SJCRH30 (cell line): Measurements from ENCODE around the gene PTPRE. TPM values are rescaled to one million over a fixed set of nuclear protein-coding genes. Genes with fewer than 3 reads are reported as not detected.

Source experiments
- DNase-seq, 2 experiments: peaks; one replicate each; pipeline ENCODE4 v3.0.0-alpha.2; 2015 to 2020
- H3K27ac ChIP-seq: fragments of 250-450 bp; sonication (Bioruptor Pico); 2 replicates; pipeline ENCODE4 v1.5.1; 2020; ENCODE audit warnings: mild to moderate bottlenecking, moderate library complexity
- H3K27me3 ChIP-seq: fragments of 250-450 bp; sonication (Bioruptor Pico); 2 replicates; pipeline ENCODE4 v1.5.1; 2020; ENCODE audit warnings: mild to moderate bottlenecking, moderate library complexity
- H3K36me3 ChIP-seq: fragments of 250-450 bp; sonication (Bioruptor Pico); 2 replicates; pipeline ENCODE4 v1.5.1; 2020; ENCODE audit warnings: mild to moderate bottlenecking, moderate library complexity
- H3K4me1 ChIP-seq: fragments of 250-450 bp; sonication (Bioruptor Pico); 2 replicates; pipeline ENCODE4 v1.5.1; 2020; ENCODE audit warnings: mild to moderate bottlenecking, moderate library complexity
- H3K4me3 ChIP-seq: fragments of 250-450 bp; sonication (Bioruptor Pico); 2 replicates; pipeline ENCODE4 v1.5.1; 2020; ENCODE audit warnings: mild to moderate bottlenecking, moderate library complexity
- H3K9me3 ChIP-seq: fragments of 250-450 bp; sonication (Bioruptor Pico); replicated peaks from 2 replicates; pipeline ENCODE4 v1.5.1; 2020; ENCODE audit warnings: mild to moderate bottlenecking, moderate library complexity
- total RNA-seq: library from RNA; depleted of rRNA; stranded (reverse); fragments of >200 nt; shearing (Covaris generic); gene quantifications from 2 replicates; pipeline ENCODE4 v1.2.3, GENCODE V29; 2014

PTPRE gene
- total RNA-seq, 1 experiment from 2014 or later: 5.2 TPM

DNA sequence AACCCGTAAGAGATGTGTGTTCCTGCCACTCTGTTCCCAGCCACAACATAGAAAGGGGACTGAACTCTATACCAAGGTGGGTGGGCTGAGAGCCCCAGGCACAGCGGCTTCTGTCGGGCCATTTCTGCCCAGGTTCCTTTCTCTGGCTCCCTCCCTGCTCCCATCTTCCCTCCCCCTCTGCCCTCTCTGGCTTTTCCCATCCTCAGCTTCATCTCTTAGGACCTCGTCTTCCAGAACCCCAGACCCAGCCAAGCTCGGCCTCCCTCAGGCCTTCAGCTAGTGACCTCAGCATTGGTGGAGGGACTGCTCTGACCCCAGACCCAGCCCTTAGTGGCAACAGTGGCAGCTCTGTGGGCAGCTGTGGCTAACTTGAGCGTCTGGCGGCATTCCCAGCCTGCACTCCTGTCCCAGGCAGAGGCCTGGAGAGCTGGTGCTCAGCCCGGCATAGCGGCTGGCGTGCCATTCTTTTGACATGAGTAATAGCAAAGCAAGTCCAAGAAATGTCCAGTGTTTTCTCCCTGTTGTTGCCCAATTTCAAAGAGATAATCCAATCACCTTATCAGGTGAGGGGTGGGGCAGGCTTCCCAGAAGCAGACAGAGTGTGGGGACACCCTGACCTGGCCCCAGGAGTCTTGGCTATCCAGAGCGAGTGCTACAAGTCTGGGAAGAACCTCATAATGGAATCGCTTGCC lies 15.9 kb downstream of the PTPRE start:
- Histone ChIP-seq H3K36me3 (no peaks in the 10 kb centered on the region), H3K9me3 (no peaks in the 10 kb centered on the region), H3K4me3 (no peak overlapping the region), H3K27ac (peak overlapping the region; percentile 28; the same call in 1 of the 2 replicates), H3K4me1 (no peaks in the 10 kb centered on the region), H3K27me3 (no peaks in the 10 kb centered on the region)
- peak; percentile 45 to 47 for DNase-seq

DNA sequence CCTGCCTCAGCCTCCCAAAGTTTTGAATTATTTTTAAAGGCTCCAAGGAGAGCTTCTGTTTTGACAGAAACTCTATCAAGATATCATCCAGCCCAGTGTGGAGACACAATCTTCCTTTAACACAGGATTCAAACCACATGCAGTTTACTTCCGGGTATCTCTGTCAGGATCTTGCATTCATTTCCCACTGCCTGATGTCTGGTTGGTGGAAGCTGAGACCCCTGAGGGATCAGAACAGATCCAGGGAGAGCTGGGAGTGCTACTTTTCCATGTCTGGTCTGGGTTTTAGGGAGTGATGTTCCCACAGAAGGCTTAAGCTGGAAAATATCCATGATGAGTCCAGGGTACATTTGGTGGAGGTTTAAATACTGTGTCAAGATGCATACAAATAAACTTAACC lies 16.7 kb downstream of the PTPRE start:
- Histone ChIP-seq H3K4me3 (no peak overlapping the region), H3K27ac (no peak overlapping the region), H3K4me1 (no peaks in the 10 kb centered on the region), H3K36me3 (no peaks in the 10 kb centered on the region), H3K27me3 (no peaks in the 10 kb centered on the region; the same call in 1 of the 2 replicates), H3K9me3 (no peaks in the 10 kb centered on the region)
- DNase-seq: no peak

DNA sequence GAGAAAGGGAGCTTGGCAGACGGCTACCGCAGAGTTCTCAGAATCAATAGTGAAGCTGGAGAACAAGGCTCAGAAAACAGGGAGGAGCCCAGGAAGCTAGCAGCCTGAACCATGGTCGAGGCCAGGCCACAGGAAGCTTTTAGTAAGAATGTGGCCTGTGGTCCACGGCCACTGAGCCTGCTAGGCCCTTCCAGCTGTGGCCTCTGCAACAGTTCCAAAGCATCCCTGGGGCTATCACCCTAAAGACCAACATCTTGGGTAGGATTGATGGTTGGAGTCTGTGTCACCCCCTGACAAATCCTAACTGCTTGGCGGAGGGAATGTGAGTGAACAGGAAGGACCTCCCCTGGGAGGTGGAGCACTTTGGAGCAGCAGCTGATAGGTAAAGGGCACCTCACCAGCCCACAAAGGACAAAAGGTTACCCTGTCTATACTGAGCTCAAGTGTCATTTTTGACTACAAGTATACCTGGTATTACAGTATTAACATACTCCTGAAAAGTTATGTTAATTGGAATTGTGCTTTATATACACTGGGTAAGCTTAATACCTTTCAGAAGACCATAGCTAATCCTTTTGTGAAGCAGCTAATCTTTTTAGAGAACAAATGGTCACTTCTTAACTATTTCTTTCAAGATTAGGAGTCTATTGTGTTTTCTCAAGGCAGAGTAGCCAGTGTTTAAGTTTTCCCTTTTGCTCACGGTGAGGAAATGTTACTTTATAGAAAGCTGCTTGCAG lies 18.7 kb downstream of the PTPRE start:
- H3K9me3 ChIP-seq: no peaks in the 10 kb centered on the region
- no peak overlapping the region for H3K27ac ChIP-seq
- peaks cover 3% of the 10 kb centered on the region; the same call in 1 of the 2 replicates for H3K27me3 ChIP-seq
- no peak overlapping the region for H3K4me3 ChIP-seq
- H3K36me3 ChIP-seq: no peaks in the 10 kb centered on the region
- H3K4me1 ChIP-seq: no peaks in the 10 kb centered on the region
- DNase-seq: no peak

DNA sequence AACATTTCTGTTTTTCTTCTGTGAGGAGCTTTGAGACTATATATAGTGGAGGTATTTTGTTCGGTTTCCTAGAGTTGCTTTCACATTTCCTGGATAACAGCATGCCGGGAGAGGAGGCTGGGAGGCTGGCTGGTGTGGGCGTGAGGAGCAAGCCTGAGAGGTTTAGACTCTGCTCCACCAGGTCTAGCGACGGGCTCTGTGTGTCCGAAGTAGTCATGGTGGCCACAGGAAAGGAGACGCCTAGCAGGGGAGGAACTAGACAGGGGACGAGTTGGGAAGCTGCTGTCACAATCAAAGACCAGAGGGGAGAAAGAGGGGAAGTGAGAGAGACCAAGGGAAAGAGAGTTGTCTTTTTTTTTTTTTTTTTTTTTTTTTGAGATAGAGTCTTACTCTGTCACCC lies 19.6 kb downstream of the PTPRE start:
- Histone ChIP-seq H3K36me3 (no peaks in the 10 kb centered on the region), H3K27ac (no peak overlapping the region), H3K4me3 (no peak overlapping the region), H3K4me1 (no peaks in the 10 kb centered on the region), H3K9me3 (no peaks in the 10 kb centered on the region), H3K27me3 (peaks cover 3% of the 10 kb centered on the region; the same call in 1 of the 2 replicates)
- no peak for DNase-seq

DNA sequence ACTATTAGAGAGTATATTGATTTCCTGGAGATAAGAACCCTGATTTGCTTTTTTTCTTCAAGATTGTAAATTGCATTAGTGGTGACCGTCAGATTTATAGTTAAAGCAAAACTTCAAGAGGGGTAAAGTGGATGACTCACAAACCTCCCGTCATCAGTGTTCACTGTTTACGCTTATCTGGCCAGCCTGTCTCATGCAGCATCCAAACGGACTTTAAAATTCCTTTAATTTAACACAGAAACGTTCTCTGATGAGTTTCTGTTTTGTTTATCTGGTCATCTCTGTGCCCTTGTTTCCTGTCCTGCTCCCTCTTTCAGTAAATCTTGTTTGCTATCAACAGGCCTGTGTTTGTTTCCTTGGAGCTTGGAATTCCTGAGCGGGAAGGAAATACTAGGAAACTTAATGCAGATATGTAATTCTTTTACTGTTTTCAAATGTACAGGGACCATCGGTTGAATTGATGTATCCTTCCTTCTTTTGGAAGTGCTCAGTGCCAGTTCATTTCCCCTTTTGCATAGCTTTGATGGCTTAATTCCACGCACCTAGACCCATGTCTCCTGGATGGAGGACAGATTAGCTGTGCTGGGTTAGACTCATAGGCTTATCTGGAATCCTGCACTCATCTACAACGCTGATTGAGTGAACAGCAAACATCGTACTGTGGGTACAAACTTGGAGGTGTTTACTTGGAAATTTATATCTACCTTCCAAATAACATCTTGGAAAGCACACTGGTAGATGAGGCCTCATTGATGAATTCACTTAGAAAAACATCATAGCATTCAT lies 21.3 kb downstream of the PTPRE start:
- no peak overlapping the region for H3K27ac ChIP-seq
- peaks cover 3% of the 10 kb centered on the region; the same call in 1 of the 2 replicates for H3K27me3 ChIP-seq
- no peak overlapping the region for H3K4me3 ChIP-seq
- H3K4me1 ChIP-seq: no peaks in the 10 kb centered on the region
- no peaks in the 10 kb centered on the region for H3K36me3 ChIP-seq
- no peak for DNase-seq
- no peaks in the 10 kb centered on the region for H3K9me3 ChIP-seq

DNA sequence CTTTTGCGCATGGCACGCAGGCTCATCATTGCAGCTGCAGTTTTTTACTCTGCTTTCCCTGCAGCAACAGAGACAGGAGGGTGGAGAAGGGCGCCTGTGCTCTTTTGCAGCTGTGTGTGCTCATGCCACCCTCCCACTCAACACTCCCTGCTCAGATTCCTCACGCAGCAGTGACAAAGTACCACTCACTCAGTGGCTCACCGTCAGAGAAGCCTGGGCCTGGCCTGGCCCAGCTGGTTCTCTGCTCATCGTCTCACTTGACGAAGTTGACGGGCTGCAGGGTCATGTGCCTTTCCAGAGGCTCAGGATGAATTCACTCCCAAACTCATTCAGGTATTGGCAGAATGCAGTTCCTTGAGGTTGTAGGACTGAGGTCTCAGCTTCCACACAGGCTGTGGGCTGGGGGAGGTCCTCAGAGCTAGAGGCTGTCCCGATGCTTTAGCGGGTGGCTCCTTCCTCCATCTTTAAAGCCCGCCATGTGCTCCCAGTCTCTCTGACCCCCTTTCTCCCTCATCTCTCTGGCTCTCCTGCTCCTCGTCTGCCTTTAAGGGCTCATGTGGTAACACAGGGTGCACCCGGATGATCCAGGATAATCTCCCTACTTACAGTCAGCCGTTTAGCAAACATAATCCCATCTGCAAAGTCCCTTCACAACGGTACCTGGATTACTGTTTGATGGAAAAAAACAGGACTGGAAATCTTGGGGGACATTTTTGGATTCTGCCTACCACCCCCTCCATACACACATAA lies 25.8 kb downstream of the PTPRE start:
- H3K36me3 ChIP-seq: no peaks in the 10 kb centered on the region
- H3K4me3 ChIP-seq: no peak overlapping the region
- DNase-seq: no peak
- H3K27ac ChIP-seq: no peak overlapping the region
- peaks cover 5% of the 10 kb centered on the region for H3K4me1 ChIP-seq
- H3K9me3 ChIP-seq: no peaks in the 10 kb centered on the region
- peaks cover 3% of the 10 kb centered on the region; the same call in 1 of the 2 replicates for H3K27me3 ChIP-seq

DNA sequence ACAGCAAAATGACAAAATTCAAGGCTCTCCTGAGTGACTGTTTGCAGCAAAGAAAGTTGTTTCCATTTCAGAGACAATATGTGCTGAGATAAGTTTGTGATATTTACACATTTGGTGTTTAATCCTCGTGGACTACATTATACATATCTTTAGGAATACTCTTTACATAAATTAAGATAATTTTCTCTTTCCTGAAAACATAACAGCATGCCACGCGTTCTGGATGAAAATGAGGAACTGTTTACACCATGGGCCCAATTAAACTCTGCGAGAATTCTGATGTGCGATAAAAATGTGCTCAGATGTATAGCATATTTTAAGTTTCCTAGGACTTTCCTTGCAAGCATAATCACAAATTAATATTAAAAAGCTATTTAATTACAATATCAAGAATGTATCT lies 26.4 kb downstream of the PTPRE start:
- peaks cover 5% of the 10 kb centered on the region for H3K4me1 ChIP-seq
- H3K27ac ChIP-seq: no peak overlapping the region
- H3K9me3 ChIP-seq: no peaks in the 10 kb centered on the region
- H3K36me3 ChIP-seq: no peaks in the 10 kb centered on the region
- no peak for DNase-seq
- H3K4me3 ChIP-seq: no peak overlapping the region
- peaks cover 3% of the 10 kb centered on the region; the same call in 1 of the 2 replicates for H3K27me3 ChIP-seq

DNA sequence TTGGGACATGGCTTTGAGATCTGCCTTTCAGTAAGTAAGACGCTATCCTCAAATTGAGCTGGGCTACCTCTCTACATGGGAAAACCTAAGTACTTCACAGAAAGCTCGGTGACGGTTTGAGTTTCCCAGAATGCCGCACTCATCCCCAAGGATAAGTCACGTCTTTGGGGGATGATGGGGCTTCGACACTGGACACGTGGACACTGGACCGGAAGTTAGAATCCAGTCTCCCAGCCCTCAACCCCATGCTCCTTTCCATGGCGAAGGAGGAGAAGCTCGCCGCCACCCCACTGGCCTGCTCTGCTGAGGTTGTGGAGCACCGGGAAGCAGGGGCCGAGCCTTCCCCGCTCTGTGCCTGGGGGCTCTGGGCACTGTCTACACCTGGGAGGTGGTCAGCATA lies 27.5 kb downstream of the PTPRE start:
- H3K4me1 ChIP-seq: peaks cover 5% of the 10 kb centered on the region
- H3K4me3 ChIP-seq: peak overlapping the region; percentile 7; the same call in 1 of the 2 replicates
- H3K27me3 ChIP-seq: no peaks in the 10 kb centered on the region
- no peak for DNase-seq
- H3K9me3 ChIP-seq: no peaks in the 10 kb centered on the region
- H3K27ac ChIP-seq: peak overlapping the region; percentile 21
- H3K36me3 ChIP-seq: no peaks in the 10 kb centered on the region

DNA sequence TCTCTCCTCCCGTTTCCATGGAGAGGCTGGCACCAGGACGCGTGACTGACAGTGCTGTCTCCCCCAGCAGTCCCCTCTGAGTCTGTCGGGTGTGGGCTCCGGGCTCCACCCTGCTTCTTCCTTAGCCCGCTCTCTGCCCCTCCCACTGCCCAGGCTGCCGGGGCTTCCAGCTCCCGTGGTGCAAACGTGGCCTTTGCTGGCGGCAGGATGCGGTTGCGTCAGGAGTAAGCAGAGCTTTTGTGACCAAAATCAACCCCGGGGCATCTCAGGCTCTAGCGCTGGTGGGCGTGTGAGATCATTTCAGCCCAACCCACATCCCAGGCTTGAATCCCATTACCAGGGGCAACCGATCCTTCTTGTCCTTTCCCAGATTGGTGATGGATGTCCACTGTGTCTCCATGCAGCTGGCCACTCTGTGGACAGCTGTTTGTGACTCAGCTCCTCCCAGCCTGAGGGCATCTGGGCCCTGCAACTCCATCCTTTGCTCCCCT lies 28.2 kb downstream of the PTPRE start:
- Histone ChIP-seq H3K27me3 (no peaks in the 10 kb centered on the region), H3K27ac (peak overlapping the region; percentile 26), H3K4me3 (peak overlapping the region; percentile 7), H3K9me3 (no peaks in the 10 kb centered on the region), H3K4me1 (peaks cover 5% of the 10 kb centered on the region), H3K36me3 (no peaks in the 10 kb centered on the region)
- DNase-seq: peak; percentile 87 to 92

DNA sequence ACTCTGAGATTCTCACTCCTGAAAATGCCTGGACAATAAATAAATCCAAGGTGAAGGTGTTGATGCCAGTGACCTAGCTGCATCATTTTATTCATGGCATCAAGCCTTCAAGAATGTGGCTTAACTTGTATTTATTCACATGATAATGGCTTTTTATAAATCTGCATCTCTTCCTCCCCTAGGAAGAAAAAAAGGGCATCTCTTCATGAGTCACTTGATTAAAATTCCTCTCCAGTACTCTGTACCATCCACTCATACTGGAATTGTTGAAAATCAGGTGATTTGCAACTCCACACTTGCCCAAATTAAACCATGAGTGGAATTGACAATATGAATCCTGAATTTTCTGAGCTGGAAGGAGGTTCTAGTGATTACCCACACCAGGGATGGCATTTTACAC lies 30.2 kb downstream of the PTPRE start:
- DNase-seq: no peak
- H3K36me3 ChIP-seq: no peaks in the 10 kb centered on the region
- H3K4me1 ChIP-seq: peaks cover 5% of the 10 kb centered on the region
- H3K27ac ChIP-seq: no peak overlapping the region
- no peaks in the 10 kb centered on the region for H3K9me3 ChIP-seq
- no peak overlapping the region for H3K4me3 ChIP-seq
- H3K27me3 ChIP-seq: no peaks in the 10 kb centered on the region

DNA sequence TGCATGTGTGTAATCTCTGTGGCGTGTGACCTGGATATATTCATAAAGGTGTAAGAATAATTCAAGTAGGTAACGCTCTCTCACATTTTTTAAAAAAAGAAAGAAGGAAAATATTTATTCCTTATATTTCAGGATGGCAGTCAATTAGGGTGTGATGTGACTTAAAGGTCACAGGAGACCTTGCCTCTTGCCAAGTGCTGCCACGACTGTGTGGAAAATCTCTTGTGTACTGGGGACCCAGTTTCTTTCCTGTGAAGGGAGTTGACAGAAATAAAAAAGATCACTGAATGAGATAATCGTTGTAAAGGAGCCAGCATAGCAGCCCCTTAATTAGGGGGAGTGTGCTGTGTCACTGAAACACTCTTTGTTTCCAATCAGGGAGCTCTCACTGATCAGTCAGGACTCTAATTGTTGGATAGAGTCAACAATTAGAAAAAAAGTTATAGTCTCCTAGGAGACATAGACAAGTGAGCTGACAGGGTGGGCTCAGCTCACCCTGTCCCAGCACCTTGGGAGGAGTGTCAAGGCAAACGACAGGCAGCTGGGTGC lies 31.1 kb downstream of the PTPRE start:
- no peak for DNase-seq
- Histone ChIP-seq H3K4me1 (peaks cover 5% of the 10 kb centered on the region), H3K27ac (no peak overlapping the region), H3K36me3 (no peaks in the 10 kb centered on the region), H3K9me3 (no peaks in the 10 kb centered on the region), H3K4me3 (no peak overlapping the region), H3K27me3 (no peaks in the 10 kb centered on the region)

DNA sequence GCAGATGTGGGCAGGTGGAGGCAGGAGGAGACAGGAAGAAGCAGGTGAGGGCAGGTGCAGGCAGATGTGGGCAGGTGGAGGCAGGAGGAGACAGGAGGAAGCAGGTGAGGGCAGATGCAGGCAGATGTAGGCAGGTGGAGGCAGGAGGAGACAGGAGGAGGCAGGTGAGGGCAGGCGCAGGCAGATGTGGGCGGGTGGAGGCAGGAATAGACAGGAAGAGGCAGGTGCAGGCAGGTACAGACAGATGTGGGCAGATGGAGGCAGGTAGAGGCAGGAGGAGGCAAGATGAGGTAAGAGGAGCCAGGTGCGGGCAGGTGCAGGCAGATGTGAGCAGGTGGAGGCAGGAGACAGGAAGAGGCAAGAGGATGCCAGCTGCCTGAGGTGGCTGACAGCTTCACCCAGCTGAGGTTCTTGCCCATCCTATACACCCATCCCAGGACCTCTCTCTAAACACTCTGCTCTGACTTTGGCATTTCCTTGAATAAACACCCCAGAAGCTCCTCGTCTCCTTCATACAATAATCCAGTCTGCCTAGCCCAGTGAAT lies 33.0 kb downstream of the PTPRE start:
- H3K4me1 ChIP-seq: peaks cover 5% of the 10 kb centered on the region
- H3K9me3 ChIP-seq: no peaks in the 10 kb centered on the region
- no peaks in the 10 kb centered on the region for H3K36me3 ChIP-seq
- H3K4me3 ChIP-seq: no peak overlapping the region
- no peak for DNase-seq
- H3K27me3 ChIP-seq: no peaks in the 10 kb centered on the region
- no peak overlapping the region for H3K27ac ChIP-seq

DNA sequence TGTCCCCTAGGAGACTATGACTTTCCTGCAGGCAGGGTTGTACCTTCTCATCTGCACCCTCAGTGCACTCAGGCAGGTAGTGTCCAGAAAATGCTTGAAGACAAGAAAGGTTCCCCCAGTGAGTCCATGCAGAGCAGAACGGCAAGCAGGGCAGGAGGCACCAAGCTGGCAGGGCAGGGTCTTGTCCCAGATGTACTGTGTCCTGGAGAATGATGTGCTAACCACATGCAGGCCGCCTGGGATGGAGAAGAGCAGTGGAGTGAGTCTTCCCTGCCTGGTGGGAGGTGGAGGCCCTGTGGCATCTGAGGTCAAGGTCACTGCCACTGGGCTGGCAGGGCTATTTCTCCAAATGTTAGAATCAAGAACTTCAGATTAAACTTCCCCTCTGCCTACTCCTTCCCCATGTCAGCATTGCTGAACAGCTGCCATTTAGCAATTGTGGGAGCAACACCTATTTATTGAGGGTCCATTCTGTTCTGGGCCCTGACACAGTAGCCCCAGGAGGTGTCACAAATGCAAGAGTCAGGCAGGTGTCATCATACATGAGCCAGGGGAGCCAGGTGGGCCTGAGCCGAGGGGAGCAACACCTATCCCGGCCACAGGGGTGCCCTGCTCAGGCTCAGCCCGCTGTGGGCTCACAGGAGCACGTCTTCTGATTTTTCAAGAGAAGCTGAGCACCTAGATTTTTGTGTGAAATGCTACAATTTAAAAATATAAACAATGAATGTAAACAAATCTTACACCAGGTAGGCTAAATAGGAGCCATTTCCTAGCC lies 34.1 kb downstream of the PTPRE start:
- H3K27ac ChIP-seq: no peak overlapping the region
- H3K36me3 ChIP-seq: no peaks in the 10 kb centered on the region
- no peak for DNase-seq
- H3K4me3 ChIP-seq: no peak overlapping the region
- H3K4me1 ChIP-seq: no peaks in the 10 kb centered on the region
- H3K27me3 ChIP-seq: no peaks in the 10 kb centered on the region
- H3K9me3 ChIP-seq: no peaks in the 10 kb centered on the region
